ENCODE measurements around the gene LDLR. TPM values are rescaled to one million over a fixed set of nuclear protein-coding genes. Genes with fewer than 3 reads are reported as not detected.
"Not testable (repeated sequence)": the region's sequence is repeated elsewhere in the genome, so short reads cannot be mapped to it uniquely, and the experiment has no call there.

Gene LDLR
- total RNA-seq, 1 donor from 2014 or later = 8.2 TPM

GRCh38 chr19:11131471-11131870 is 42.2 kb downstream of the LDLR start:
- DNase-seq = no peak
- intact Hi-C loops (cut with micrococcal nuclease) = no loop called here
- no peak for ATAC-seq

- ATAC-seq (no peak), DNase-seq (no peak)
- intact Hi-C loops (cut with micrococcal nuclease) = loop anchor here (5.0 kb wide), 1 partner anchor 66 kb away; no protein-coding TSS in a partner anchor
Measured at GRCh38 chr19:11136400-11137101, 47.3 kb downstream of the LDLR start.

GRCh38 chr19:11137542-11138384 is 48.5 kb downstream of the LDLR start:
- intact Hi-C loops (cut with micrococcal nuclease) = loop anchor here (5.0 kb wide), 1 partner anchor 65 kb away; no protein-coding TSS in a partner anchor
- peak; percentile 60 for ATAC-seq
- DNase-seq = peak; percentile 85

GRCh38 chr19:11138601-11139300 is 49.5 kb downstream of the LDLR start:
- ATAC-seq = peak; percentile 69
- intact Hi-C loops (cut with micrococcal nuclease) = loop anchor here (5.0 kb wide), 1 partner anchor 64 kb away; no protein-coding TSS in a partner anchor
- DNase-seq = peak; percentile 89

GRCh38 chr19:11140023-11140538 is 50.8 kb downstream of the LDLR start:
- intact Hi-C loops (cut with micrococcal nuclease); DNase-seq; ATAC-seq: not testable (repeated sequence)

GRCh38 chr19:11140896-11141295 is 51.6 kb downstream of the LDLR start:
- no peak for ATAC-seq
- DNase-seq = no peak
- intact Hi-C loops (cut with micrococcal nuclease) = no loop called here

GRCh38 chr19:11141937-11142527 is 52.8 kb downstream of the LDLR start:
- intact Hi-C loops (cut with micrococcal nuclease) = no loop called here
- ATAC-seq = no peak
- DNase-seq = peak; percentile 50

- intact Hi-C loops (cut with micrococcal nuclease) = no loop called here
- DNase-seq (peak; percentile 96), ATAC-seq (peak; percentile 78)
Measured at GRCh38 chr19:11142528-11143171, 53.4 kb downstream of the LDLR start.

- ATAC-seq (no peak), DNase-seq (no peak)
- intact Hi-C loops (cut with micrococcal nuclease) = no loop called here
Measured at GRCh38 chr19:11145536-11145924, 56.3 kb downstream of the LDLR start.

GRCh38 chr19:11148001-11148400 is 58.7 kb downstream of the LDLR start:
- DNase-seq (no peak), ATAC-seq (no peak)
- intact Hi-C loops (cut with micrococcal nuclease) = no loop called here

- DNase-seq (peak; percentile 58), ATAC-seq (peak; percentile 13)
- intact Hi-C loops (cut with micrococcal nuclease) = no loop called here
Measured at GRCh38 chr19:11151181-11151580, 61.9 kb downstream of the LDLR start.

- intact Hi-C loops (cut with micrococcal nuclease) = no loop called here
- DNase-seq = peak; percentile 83
- peak; percentile 67 for ATAC-seq
Measured at GRCh38 chr19:11152318-11153062, 63.2 kb downstream of the LDLR start.

- ATAC-seq = no peak
- intact Hi-C loops (cut with micrococcal nuclease) = no loop called here
Measured at GRCh38 chr19:11154683-11155047, 65.4 kb downstream of the LDLR start.

GRCh38 chr19:11155373-11156120 is 66.3 kb downstream of the LDLR start, which contains the start of gene SPC24:
Gene SPC24 (minus strand): TSS chr19:11155782. CDS start chr19:11155776, 6 bp downstream.
- intact Hi-C loops (cut with micrococcal nuclease) = no loop called here
- peak; percentile 86 for ATAC-seq
- peak; percentile 96 for DNase-seq

More at GRCh38 chr19:11154683-11155047, 65.4 kb downstream of the LDLR start:
- DNase-seq = no peak

GRCh38 chr19:11159598-11160439 is 70.6 kb downstream of the LDLR start:
- ATAC-seq (peak; percentile 7), DNase-seq (no peak)
- intact Hi-C loops (cut with micrococcal nuclease) = no loop called here

GRCh38 chr19:11160440-11160768 is 71.1 kb downstream of the LDLR start:
- ATAC-seq; intact Hi-C loops (cut with micrococcal nuclease); DNase-seq: not testable (repeated sequence)

All from left ventricle myocardium superior (tissue), 1 donor.